GM18517 (cell line): ENCODE measurements around the gene PLAC9.
"Not testable (repeated sequence)": the region's sequence is repeated elsewhere in the genome, so short reads cannot be mapped to it uniquely, and the experiment has no call there.

Source experiments
- ATAC-seq: cut with Tn5 transposase; IDR thresholded peaks from one replicate; pipeline ENCODE4 v1.9.1; 2021; ENCODE audit warnings: mild to moderate bottlenecking, moderate library complexity; ENCODE audit not compliant: unreplicated experiment

PLAC9 gene

GRCh38 chr10:80132299-80133139 is at the start of gene PLAC9:
Gene PLAC9, plus strand, starts transcription at chr10:80132730. Its CDS starts 33 bp downstream, at chr10:80132763.
- no peak for ATAC-seq

- no peak for ATAC-seq
Observed at GRCh38 chr10:80090121-80090520, 42.4 kb upstream of the PLAC9 start.

GRCh38 chr10:80094231-80094630 is 38.3 kb upstream of the PLAC9 start:
- ATAC-seq = no peak

- ATAC-seq = not testable (repeated sequence)
Observed at GRCh38 chr10:80098272-80098671, 34.3 kb upstream of the PLAC9 start.

GRCh38 chr10:80099295-80099694 is 33.2 kb upstream of the PLAC9 start:
- ATAC-seq = not testable (repeated sequence)

- ATAC-seq = no peak
Observed at GRCh38 chr10:80100116-80100515, 32.4 kb upstream of the PLAC9 start.

GRCh38 chr10:80100861-80101695 is 31.5 kb upstream of the PLAC9 start:
- ATAC-seq = no peak

GRCh38 chr10:80104066-80104926 is 28.2 kb upstream of the PLAC9 start:
- ATAC-seq = no peak

- ATAC-seq = no peak
Observed at GRCh38 chr10:80108576-80109239, 23.8 kb upstream of the PLAC9 start.

- ATAC-seq = no peak
Observed at GRCh38 chr10:80110986-80111385, 21.5 kb upstream of the PLAC9 start.

GRCh38 chr10:80118669-80119068 is 13.9 kb upstream of the PLAC9 start:
- no peak for ATAC-seq

GRCh38 chr10:80122110-80122710 is 10.3 kb upstream of the PLAC9 start:
- no peak for ATAC-seq

GRCh38 chr10:80122746-80123145 is 9.8 kb upstream of the PLAC9 start:
- no peak for ATAC-seq

- no peak for ATAC-seq
Observed at GRCh38 chr10:80126876-80127275, 5.7 kb upstream of the PLAC9 start.

GRCh38 chr10:80131499-80131901 is 1.0 kb upstream of the PLAC9 start:
- no peak for ATAC-seq

GRCh38 chr10:80133206-80133605 is 676 bp downstream of the PLAC9 start:
- no peak for ATAC-seq

- not testable (repeated sequence) for ATAC-seq
Observed at GRCh38 chr10:80133687-80134086, 1.2 kb downstream of the PLAC9 start.

GRCh38 chr10:80136134-80136571 is 3.6 kb downstream of the PLAC9 start:
- ATAC-seq = no peak

GRCh38 chr10:80137031-80137862 is 4.7 kb downstream of the PLAC9 start:
- ATAC-seq = no peak
